ENCODE measurements around the gene PARP8. TPM values are rescaled to one million over a fixed set of nuclear protein-coding genes. Genes with fewer than 3 reads are reported as not detected.

Gene PARP8
- total and polyA plus RNA-seq, 12 donors: 0.97 to 14.5 (median 5.2) TPM

DNA sequence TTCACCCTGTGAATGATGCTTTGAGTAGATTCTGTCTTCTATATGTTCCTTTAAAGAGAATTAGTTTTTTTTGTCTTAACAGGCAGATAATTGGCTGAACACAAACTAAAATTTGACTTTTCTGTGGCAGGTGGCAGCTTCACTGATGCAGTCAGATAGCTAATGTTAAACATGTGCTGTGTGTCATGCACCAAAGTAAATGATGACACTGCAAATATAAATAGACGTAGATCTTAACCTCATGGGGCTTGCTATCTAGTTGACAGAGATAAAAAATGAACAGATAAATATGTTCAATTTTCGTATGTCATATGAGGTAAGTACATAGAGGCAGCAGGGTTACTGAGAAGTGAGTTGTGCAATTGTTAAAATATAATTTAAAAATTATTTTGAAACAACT lies 82.7 kb downstream of the PARP8 start:
- ATAC-seq: no peak
- Histone ChIP-seq H3K4me1 (peaks cover 0 to 33% (median 5%) of the 10 kb centered on the region in 9 donors), H3K27ac (peak overlapping the region in 1 of 10 donors; percentile 0), H3K36me3 (no peaks in the 10 kb centered on the region), H3K9me3 (no peaks in the 10 kb centered on the region), H3K27me3 (no peaks in the 10 kb centered on the region), H3K4me3 (no peak overlapping the region)
- no peak for DNase-seq
- intact Hi-C loops (cut with DNase I): loop anchor here in 1 of 10 donors (10.0 kb wide), 1 partner anchor 84 kb away; the partner anchor contains the start of gene PARP8
- TF ChIP-seq CTCF (IDR thresholded peaks at IDR 0.05): no peak
- WGBS, 2 donors: 55 to 66% methylated on average over 2 of the region's 2 CpGs

DNA sequence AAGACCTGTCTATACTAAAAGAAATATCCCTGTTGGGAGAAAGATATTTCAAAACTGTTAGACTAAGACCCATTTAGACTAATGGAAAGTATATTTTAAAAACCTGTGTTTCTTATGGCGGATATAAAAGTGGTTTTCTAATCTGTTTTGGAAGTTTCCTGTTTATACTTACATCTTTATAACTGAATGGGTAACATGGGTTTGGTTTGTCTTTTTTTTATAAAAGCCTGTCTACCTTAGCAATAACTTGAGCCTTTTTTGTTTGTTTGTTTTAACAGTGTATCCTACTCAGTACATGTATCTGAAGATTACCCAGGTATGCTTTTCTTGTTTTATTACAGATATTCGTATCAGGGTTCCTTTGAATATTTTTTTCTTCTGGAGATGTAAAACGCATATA lies 83.4 kb downstream of the PARP8 start:
- DNase-seq (no peak), ATAC-seq (no peak)
- intact Hi-C loops (cut with DNase I): loop anchor here in 1 of 10 donors (10.0 kb wide), 1 partner anchor 85 kb away; the partner anchor contains the start of gene PARP8
- no peaks in the 10 kb centered on the region for H3K36me3 ChIP-seq
- H3K4me3 ChIP-seq: no peak overlapping the region
- H3K27ac ChIP-seq: peak overlapping the region in 1 of 10 donors; percentile 0
- H3K9me3 ChIP-seq: no peaks in the 10 kb centered on the region
- WGBS, 2 donors: 91% methylated on average over 3 of the region's 3 CpGs
- no peak for TF ChIP-seq CTCF (IDR thresholded peaks at IDR 0.05)
- H3K27me3 ChIP-seq: no peaks in the 10 kb centered on the region
- peaks cover 0 to 26% (median 5%) of the 10 kb centered on the region in 9 donors for H3K4me1 ChIP-seq

- WGBS, 2 donors: 73 to 77% methylated on average over 5 of the region's 5 CpGs
Measured at GRCh38 chr5:50751064-50751657, 84.7 kb downstream of the PARP8 start.

DNA sequence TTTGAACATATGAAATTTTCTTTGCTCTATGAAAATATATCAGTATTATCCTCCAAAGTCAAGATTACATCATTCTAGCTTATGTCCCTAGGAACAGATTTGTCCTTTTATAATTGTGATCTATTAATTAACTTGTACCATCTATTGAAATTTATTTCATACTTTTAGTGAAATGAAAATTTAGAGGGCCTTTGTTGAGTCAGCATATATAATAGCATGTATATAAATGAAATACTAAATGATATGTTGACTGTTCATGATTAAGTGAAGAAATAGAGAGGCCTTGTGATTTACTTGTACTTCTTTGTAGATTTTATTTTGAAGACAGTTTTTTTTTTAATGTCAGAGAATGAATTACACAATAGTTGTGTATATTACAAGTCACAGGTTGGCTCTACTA lies 86.4 kb downstream of the PARP8 start:
- peaks cover 0 to 5% (median 0%) of the 10 kb centered on the region in 11 donors for H3K9me3 ChIP-seq
- ATAC-seq (no peak), DNase-seq (no peak)
- intact Hi-C loops (cut with DNase I): no loop called here
- H3K36me3 ChIP-seq: no peaks in the 10 kb centered on the region
- H3K4me3 ChIP-seq: no peak overlapping the region
- no peak for TF ChIP-seq CTCF (IDR thresholded peaks at IDR 0.05)
- H3K27ac ChIP-seq: no peak overlapping the region
- peaks cover 0 to 6% (median 0%) of the 10 kb centered on the region in 9 donors for H3K4me1 ChIP-seq
- H3K27me3 ChIP-seq: no peaks in the 10 kb centered on the region

More at GRCh38 chr5:50751064-50751657, 84.7 kb downstream of the PARP8 start:
- Histone ChIP-seq H3K4me3 (no peak overlapping the region), H3K4me1 (peaks cover 0 to 14% (median 0%) of the 10 kb centered on the region in 9 donors), H3K27me3 (no peaks in the 10 kb centered on the region), H3K36me3 (no peaks in the 10 kb centered on the region), H3K27ac (no peak overlapping the region), H3K9me3 (peaks cover 0 to 5% (median 0%) of the 10 kb centered on the region in 11 donors)
- DNase-seq (peak in 1 of 2 donors; percentile 16), ATAC-seq (peak in 5 of 8 donors; percentile 63 to 78 (median 66))
- intact Hi-C loops (cut with DNase I): no loop called here
- peak; percentile 60 to 88 (median 76) for TF ChIP-seq CTCF (IDR thresholded peaks at IDR 0.05)

Data from heart right ventricle (tissue), 16 donors.